HEK293T (cell line): ENCODE measurements around the gene RNASE7.

ENCODE experiments used
- CTCF ChIA-PET: fragments of 350-600 bp; formaldehyde crosslinking; extraction: SDS; loops from one replicate; lab custom pipeline; 2021; ENCODE audit warnings: antibody characterized with exemption, inconsistent platforms; lab: Yijun Ruan, JAX
- POLR2A ChIA-PET: fragments of 350-600 bp; formaldehyde crosslinking; extraction: SDS; loops from one replicate; lab custom pipeline; 2020; ENCODE audit warnings: antibody characterized with exemption, inconsistent platforms; lab: Yijun Ruan, JAX
- DNase-seq: peaks from one replicate; pipeline ENCODE4 v3.0.0; 2012; ENCODE audit warnings: mixed read lengths; ENCODE audit errors: extremely low spot score
- ARNT ChIP-seq: fragments of 450-650 bp; IDR thresholded peaks from 2 replicates; pipeline ENCODE4 v1.6.1; 2017; ENCODE audit warnings: mild to moderate bottlenecking
- BHLHE40 ChIP-seq: fragments of 450-650 bp; IDR thresholded peaks from 2 replicates; pipeline ENCODE4 v1.6.1; 2016; ENCODE audit warnings: mild to moderate bottlenecking, moderate library complexity, borderline replicate concordance
- CTBP1 ChIP-seq: fragments of 450-650 bp; IDR thresholded peaks from 2 replicates; pipeline ENCODE4 v1.6.1; 2016; ENCODE audit warnings: borderline replicate concordance
- ELF4 ChIP-seq: fragments of 450-650 bp; IDR thresholded peaks from 2 replicates; pipeline ENCODE4 v1.6.1; 2017; ENCODE audit warnings: antibody characterized with exemption
- FOXA1 ChIP-seq: fragments of 450-650 bp; IDR thresholded peaks from 2 replicates; pipeline ENCODE4 v1.6.1; 2016; ENCODE audit warnings: mild to moderate bottlenecking
- FOXK2 ChIP-seq: fragments of 450-650 bp; IDR thresholded peaks from 2 replicates; pipeline ENCODE4 v1.6.1; 2016; ENCODE audit warnings: mild to moderate bottlenecking
- FOXM1 ChIP-seq: fragments of 450-650 bp; IDR thresholded peaks from 2 replicates; pipeline ENCODE4 v1.6.1; 2017; ENCODE audit warnings: mild to moderate bottlenecking, borderline replicate concordance
- HDGF ChIP-seq: fragments of 450-650 bp; IDR thresholded peaks from 2 replicates; pipeline ENCODE4 v1.6.1; 2017; ENCODE audit warnings: antibody characterized with exemption, borderline replicate concordance
- L3MBTL2 ChIP-seq: fragments of 450-650 bp; conservative IDR thresholded peaks from 2 replicates; pipeline ENCODE4 v1.6.1; 2016; ENCODE audit warnings: mild to moderate bottlenecking
- LEF1 ChIP-seq: fragments of 450-650 bp; IDR thresholded peaks from 2 replicates; pipeline ENCODE4 v1.6.1; 2017; ENCODE audit warnings: mild to moderate bottlenecking, borderline replicate concordance
- NFRKB ChIP-seq: fragments of 450-650 bp; IDR thresholded peaks from 2 replicates; pipeline ENCODE4 v1.6.1; 2016; ENCODE audit warnings: mild to moderate bottlenecking, moderate library complexity
- PKNOX1 ChIP-seq: fragments of 450-650 bp; IDR thresholded peaks from 2 replicates; pipeline ENCODE4 v1.6.1; 2016
- SP1 ChIP-seq: fragments of 450-650 bp; IDR thresholded peaks from 2 replicates; pipeline ENCODE4 v1.6.1; 2017
- SUZ12 ChIP-seq: fragments of 450-650 bp; IDR thresholded peaks from 2 replicates; pipeline ENCODE4 v1.6.1; 2016; ENCODE audit warnings: mild to moderate bottlenecking
- TARDBP ChIP-seq: fragments of 450-650 bp; IDR thresholded peaks from 2 replicates; pipeline ENCODE4 v1.6.1; 2016
- ZNF384 ChIP-seq: fragments of 450-650 bp; IDR thresholded peaks from 2 replicates; pipeline ENCODE4 v1.6.1; 2016

The RNASE7 gene

GRCh38 chr14:21061347-21061668, 19.1 kb downstream of the RNASE7 start:
- DNase-seq: no peak
- ChIA-PET POLR2A (interaction anchor here (3.7 kb wide), 1 partner anchor 10 kb away, joined by 15 read pairs; no protein-coding TSS in a partner anchor), CTCF (interaction anchor here (0.6 to 3.5 kb wide), 2 partner anchors 47 kb away, joined by 3 to 18 read pairs; no protein-coding TSS in a partner anchor)
- TF ChIP-seq FOXM1 (no peak), HDGF (no peak)

GRCh38 chr14:21063479-21063878, 21.3 kb downstream of the RNASE7 start:
- peak; percentile 40 for DNase-seq
- CTCF ChIA-PET: interaction anchor here (0.6 to 3.5 kb wide), 9 partner anchors 23 to 160 kb away, joined by 3 to 18 read pairs (median 4); no protein-coding TSS in a partner anchor
- POLR2A ChIA-PET: interaction anchor here (2.2 to 3.7 kb wide), 2 partner anchors 8 to 41 kb away, joined by 14 to 15 read pairs; no protein-coding TSS in a partner anchor
- TF ChIP-seq PKNOX1 (0 out of 2 replicates have a peak, but pooled peaks have one; percentile 12), L3MBTL2 (no peak)

GRCh38 chr14:21066882-21067502, 24.8 kb downstream of the RNASE7 start:
- POLR2A ChIA-PET: interaction anchor here (0.9 to 1.1 kb wide), 4 partner anchors 26 to 37 kb away, joined by 3 to 4 read pairs (median 4); no protein-coding TSS in a partner anchor
- DNase-seq: no peak

GRCh38 chr14:21068521-21069387, 26.6 kb downstream of the RNASE7 start:
- CTCF ChIA-PET: interaction anchor here (0.6 to 4.4 kb wide), 15 partner anchors 18 to 368 kb away, joined by 3 to 73 read pairs (median 6); partner anchors contain the start of gene TMEM253
- DNase-seq: peak; percentile 65
- no peak for TF ChIP-seq LEF1
- no peak for TF ChIP-seq NFRKB
- TF ChIP-seq ARNT: no peak
- no peak for TF ChIP-seq TARDBP
- TF ChIP-seq FOXA1: no peak
- TF ChIP-seq ELF4: no peak
- no peak for TF ChIP-seq BHLHE40
- TF ChIP-seq L3MBTL2: no peak
- TF ChIP-seq CTBP1: no peak
- no peak for TF ChIP-seq HDGF
- no peak for TF ChIP-seq FOXK2
- TF ChIP-seq ZNF384: no peak
- TF ChIP-seq SUZ12: no peak
- no peak for TF ChIP-seq SP1
- TF ChIP-seq PKNOX1: no peak
- POLR2A ChIA-PET: interaction anchor here (0.5 to 1.8 kb wide), 7 partner anchors 11 to 386 kb away, joined by 3 to 45 read pairs (median 4); no protein-coding TSS in a partner anchor

More at GRCh38 chr14:21066882-21067502, 24.8 kb downstream of the RNASE7 start:
- CTCF ChIA-PET: interaction anchor here (0.6 to 4.4 kb wide), 8 partner anchors 22 to 164 kb away, joined by 3 to 73 read pairs (median 4); no protein-coding TSS in a partner anchor
- TF ChIP-seq TARDBP: no peak
- no peak for TF ChIP-seq ZNF384
- no peak for TF ChIP-seq L3MBTL2
- no peak for TF ChIP-seq LEF1
- no peak for TF ChIP-seq ARNT
- no peak for TF ChIP-seq PKNOX1
- no peak for TF ChIP-seq SP1

- CTCF ChIA-PET: interaction anchor here (1.2 to 4.4 kb wide), 7 partner anchors 18 to 65 kb away, joined by 4 to 73 read pairs (median 11); partner anchors contain the start of gene TMEM253
- DNase-seq: no peak
- POLR2A ChIA-PET: interaction anchor here (1.4 to 3.7 kb wide), 9 partner anchors 16 to 55 kb away, joined by 3 to 72 read pairs (median 27); partner anchors contain the start of genes TMEM253 and ZNF219
- no peak for TF ChIP-seq HDGF
- peak; percentile 29; the same call in 1 of the 2 replicates for TF ChIP-seq L3MBTL2
- no peak for TF ChIP-seq FOXK2
Measured at GRCh38 chr14:21069388-21070082, 27.4 kb downstream of the RNASE7 start.
